PC-3 (cell line): Measurements from ENCODE around the gene HPGD. TPM values are rescaled to one million over a fixed set of nuclear protein-coding genes. Genes with fewer than 3 reads are reported as not detected.

Experiments
- ATAC-seq: fragments of 200-7000 bp; cut with Tn5 transposase; 2 replicates; pipeline ENCODE4 v1.9.1; 2020; ENCODE audit warnings: mild to moderate bottlenecking, moderate library complexity
- BruUV-seq: library from RNA; stranded (reverse); fragments of 400-500 nt; replicated peaks from 2 replicates; lab custom pipeline; 2021; lab: Mats Ljungman, UMichigan
- CTCF ChIA-PET: fragments of 300-600 bp; sonication (Branson Sonifier 250); formaldehyde crosslinking; loops from one replicate; lab custom pipeline; 2022; ENCODE audit warnings: antibody characterized with exemption; lab: Charles Lee
- POLR2A ChIA-PET: fragments of 300-600 bp; sonication (Branson Sonifier 250); formaldehyde crosslinking; loops from one replicate; lab custom pipeline; 2022; ENCODE audit warnings: antibody characterized with exemption; ENCODE audit not compliant: unreplicated experiment; lab: Charles Lee
- DNase-seq: peaks from one replicate; pipeline ENCODE4 v3.0.0-alpha.2; 2015
- H2AFZ ChIP-seq: fragments of 300-600 bp; sonication (generic); 2 replicates; pipeline ENCODE4 v1.6.0; 2016; ENCODE audit warnings: antibody characterized with exemption, low read length
- H3F3A ChIP-seq: fragments of 300-600 bp; sonication (generic); one replicate; pipeline ENCODE4 v1.6.0; 2017; ENCODE audit warnings: antibody characterized with exemption, low read length, control low read depth, mild to moderate bottlenecking; ENCODE audit not compliant: unreplicated experiment
- H3K27ac ChIP-seq: fragments of 300-600 bp; sonication (generic); 2 replicates; pipeline ENCODE4 v1.5.1; 2016; ENCODE audit warnings: mild to moderate bottlenecking, low read length
- H3K27me3 ChIP-seq: fragments of 300-600 bp; sonication (generic); 2 replicates; pipeline ENCODE4 v1.6.1; 2016; ENCODE audit warnings: low read length, mixed read lengths
- H3K36me3 ChIP-seq: fragments of 300-600 bp; sonication (generic); 2 replicates; pipeline ENCODE4 v1.6.1; 2016; ENCODE audit warnings: low read depth, mixed run types, low read length, mixed read lengths
- H3K4me1 ChIP-seq: fragments of 300-600 bp; sonication (generic); 2 replicates; pipeline ENCODE4 v1.5.1; 2016; ENCODE audit warnings: low read length; ENCODE audit not compliant: insufficient read depth
- H3K4me2 ChIP-seq: fragments of 300-600 bp; sonication (generic); 2 replicates; pipeline ENCODE4 v1.6.0; 2016; ENCODE audit warnings: low read length
- H3K4me3 ChIP-seq: fragments of 300-600 bp; sonication (generic); 2 replicates; pipeline ENCODE4 v1.5.1; 2016; ENCODE audit warnings: mild to moderate bottlenecking, low read length, mixed read lengths
- H3K79me2 ChIP-seq: fragments of 300-600 bp; sonication (generic); 2 replicates; pipeline ENCODE4 v1.6.1; 2017; ENCODE audit warnings: low read length, mixed read lengths
- H3K9ac ChIP-seq: fragments of 300-600 bp; sonication (generic); 2 replicates; pipeline ENCODE4 v1.6.0; 2016; ENCODE audit warnings: mild to moderate bottlenecking, low read length
- H3K9me2 ChIP-seq: fragments of 300-600 bp; sonication (generic); replicated peaks from 2 replicates; pipeline ENCODE4 v1.6.1; 2016; ENCODE audit warnings: mixed run types, low read length, mixed read lengths
- H3K9me3 ChIP-seq: fragments of 300-600 bp; sonication (generic); 2 replicates; pipeline ENCODE4 v1.6.1; 2016; ENCODE audit warnings: low read length, mixed read lengths
- H4K20me1 ChIP-seq: fragments of 300-600 bp; sonication (generic); 2 replicates; pipeline ENCODE4 v1.6.1; 2016; ENCODE audit warnings: low read length, mixed read lengths
- CTCF ChIP-seq: fragments of 300-600 bp; sonication (generic); conservative IDR thresholded peaks from 2 replicates; pipeline ENCODE4 v1.5.1; 2017; ENCODE audit warnings: antibody characterized with exemption, low read depth, mild to moderate bottlenecking, low read length
- EZH2 ChIP-seq: fragments of 300-600 bp; sonication (generic); IDR thresholded peaks from one replicate; pipeline ENCODE4 v1.6.1; 2017; ENCODE audit warnings: antibody characterized with exemption, mild to moderate bottlenecking, low read length; ENCODE audit not compliant: unreplicated experiment
- EZH2phosphoT487 ChIP-seq: fragments of 300-600 bp; sonication (generic); IDR thresholded peaks from 2 replicates; pipeline ENCODE4 v1.6.1; 2018; ENCODE audit warnings: mild to moderate bottlenecking, antibody characterized with exemption, low read length, borderline replicate concordance
- intact Hi-C: fragments of 100-400 bp; cut with micrococcal nuclease; formaldehyde crosslinking; loops from 2 replicates; pipeline ENCODE4 v1.9.0; 2023
- total RNA-seq: library from RNA; depleted of rRNA; stranded (reverse); fragments of >200 nt; gene quantifications from 2 replicates; pipeline ENCODE4 v1.2.3, GENCODE V29; 2014

HPGD gene
- total RNA-seq, 1 experiment from 2014 or later = 33.5 TPM

- Histone ChIP-seq H3K27ac (no peak overlapping the region), H4K20me1 (no peaks in the 10 kb centered on the region), H3K4me2 (no peak overlapping the region), H3K36me3 (no peaks in the 10 kb centered on the region), H3K79me2 (no peaks in the 10 kb centered on the region), H3K27me3 (no peaks in the 10 kb centered on the region), H3K9me2 (no peaks in the 10 kb centered on the region), H3K4me3 (no peak overlapping the region), H3K4me1 (no peaks in the 10 kb centered on the region), H3F3A (no peaks in the 10 kb centered on the region), H3K9ac (no peak overlapping the region), H3K9me3 (no peaks in the 10 kb centered on the region), H2AFZ (no peak overlapping the region)
- ChIA-PET POLR2A (no interaction called here), CTCF (no interaction called here)
- DNase-seq (no peak), ATAC-seq (no peak)
- intact Hi-C loops = no loop called here
- no peak for TF ChIP-seq EZH2
- no peak for TF ChIP-seq EZH2phosphoT487
- TF ChIP-seq CTCF = no peak
- no TSS peak for BruUV-seq
Observed at GRCh38 chr4:174512745-174513144, 9.5 kb downstream of the HPGD start.

- CTCF ChIA-PET = no interaction called here
- DNase-seq = no peak
- H3K9ac ChIP-seq = no peak overlapping the region
Observed at GRCh38 chr4:174505892-174506291, 16.4 kb downstream of the HPGD start.

More at GRCh38 chr4:174505892-174506291, 16.4 kb downstream of the HPGD start:
- Histone ChIP-seq H3K36me3 (no peaks in the 10 kb centered on the region), H3K27ac (no peak overlapping the region), H3K4me3 (no peak overlapping the region), H3K79me2 (no peaks in the 10 kb centered on the region), H3K4me1 (peaks cover 10% of the 10 kb centered on the region), H3K9me3 (no peaks in the 10 kb centered on the region), H3K9me2 (no peaks in the 10 kb centered on the region), H2AFZ (no peak overlapping the region), H3F3A (no peaks in the 10 kb centered on the region), H3K27me3 (no peaks in the 10 kb centered on the region), H3K4me2 (no peak overlapping the region), H4K20me1 (no peaks in the 10 kb centered on the region)
- BruUV-seq = no TSS peak
- no peak for TF ChIP-seq CTCF
- no peak for TF ChIP-seq EZH2
- TF ChIP-seq EZH2phosphoT487 = no peak
- intact Hi-C loops = no loop called here
- POLR2A ChIA-PET = interaction anchor here (0.6 kb wide), 1 partner anchor 12 kb away, joined by 4 read pairs; no protein-coding TSS in a partner anchor
- no peak for ATAC-seq
